ENCODE measurements around the gene ZNF516.
A peak's percentile ranks its signal among the peaks of the same experiment; 100 is the strongest.

ZNF516 gene

DNA sequence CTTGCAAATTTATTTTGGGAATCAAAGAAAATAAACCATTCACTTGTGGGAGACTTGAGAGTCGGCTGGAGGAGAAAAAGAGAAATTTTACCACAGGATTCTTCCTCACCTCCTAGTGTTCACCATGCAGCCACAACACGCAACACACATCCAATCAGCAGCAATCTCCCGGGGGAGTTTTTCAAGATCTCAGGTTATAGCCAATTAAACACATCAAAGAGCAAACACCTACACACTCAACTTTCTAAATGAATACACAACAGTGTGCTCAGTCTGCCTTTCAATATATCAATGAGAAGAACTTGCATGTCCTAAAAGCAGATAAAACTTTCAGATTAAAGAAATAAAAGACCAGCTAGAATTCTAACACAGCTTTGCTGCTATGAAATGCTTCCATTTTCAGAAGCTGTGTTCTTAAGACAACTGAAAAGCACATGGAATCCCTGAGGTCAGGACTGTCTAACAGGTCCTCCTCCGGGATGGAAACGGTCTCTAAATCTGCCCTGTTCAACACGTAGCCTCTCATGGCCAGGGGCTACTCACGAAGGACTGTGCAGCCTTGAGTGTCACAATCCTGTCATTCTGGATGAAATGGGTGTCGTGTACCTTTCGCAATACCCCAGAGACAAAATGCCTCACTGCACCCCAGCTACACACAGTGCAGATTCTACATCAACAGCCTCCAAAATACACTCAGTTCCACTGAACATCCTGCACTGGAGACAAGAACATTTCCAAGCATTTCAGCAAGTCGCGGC, 84.2 kb downstream of the ZNF516 start:
- TF ChIP-seq, protein P1, sequence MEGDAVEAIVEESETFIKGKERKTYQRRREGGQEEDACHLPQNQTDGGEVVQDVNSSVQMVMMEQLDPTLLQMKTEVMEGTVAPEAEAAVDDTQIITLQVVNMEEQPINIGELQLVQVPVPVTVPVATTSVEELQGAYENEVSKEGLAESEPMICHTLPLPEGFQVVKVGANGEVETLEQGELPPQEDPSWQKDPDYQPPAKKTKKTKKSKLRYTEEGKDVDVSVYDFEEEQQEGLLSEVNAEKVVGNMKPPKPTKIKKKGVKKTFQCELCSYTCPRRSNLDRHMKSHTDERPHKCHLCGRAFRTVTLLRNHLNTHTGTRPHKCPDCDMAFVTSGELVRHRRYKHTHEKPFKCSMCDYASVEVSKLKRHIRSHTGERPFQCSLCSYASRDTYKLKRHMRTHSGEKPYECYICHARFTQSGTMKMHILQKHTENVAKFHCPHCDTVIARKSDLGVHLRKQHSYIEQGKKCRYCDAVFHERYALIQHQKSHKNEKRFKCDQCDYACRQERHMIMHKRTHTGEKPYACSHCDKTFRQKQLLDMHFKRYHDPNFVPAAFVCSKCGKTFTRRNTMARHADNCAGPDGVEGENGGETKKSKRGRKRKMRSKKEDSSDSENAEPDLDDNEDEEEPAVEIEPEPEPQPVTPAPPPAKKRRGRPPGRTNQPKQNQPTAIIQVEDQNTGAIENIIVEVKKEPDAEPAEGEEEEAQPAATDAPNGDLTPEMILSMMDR (IDR thresholded peaks at IDR 0.05; ENCODE audit: control insufficient read depth, insufficient read depth, low read depth, low read length, missing control alignments) = no peak
- no peak for DNase-seq (ENCODE audit: low read depth)
- H3K4me3 ChIP-seq (ENCODE audit: control insufficient read depth, low read depth, low read length) = no peak overlapping the region

DNA sequence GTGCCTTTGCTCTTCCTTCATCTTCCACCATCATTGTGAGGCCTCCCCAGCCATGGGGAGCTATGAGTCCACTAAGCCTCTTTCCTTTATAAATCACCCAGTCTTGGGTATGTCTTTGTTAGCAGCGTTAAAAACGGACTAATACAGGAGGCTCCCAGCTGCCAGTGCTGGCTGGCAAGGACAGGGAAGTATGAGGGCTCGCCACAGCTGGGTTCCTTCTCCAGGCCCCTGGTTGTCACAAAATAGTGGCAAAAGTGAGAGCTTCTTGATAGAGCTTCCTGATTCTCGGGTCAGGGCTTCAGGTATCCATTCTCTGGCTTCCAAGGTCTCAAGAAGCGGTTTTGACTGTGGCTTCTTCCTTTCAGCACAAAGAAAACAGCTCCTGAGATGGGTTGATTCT, 85.0 kb downstream of the ZNF516 start:
- TF ChIP-seq, protein P1 (IDR thresholded peaks at IDR 0.05; ENCODE audit: control insufficient read depth, insufficient read depth, low read depth, low read length, missing control alignments) = no peak
- no peak overlapping the region for H3K4me3 ChIP-seq (ENCODE audit: control insufficient read depth, low read depth, low read length)
- DNase-seq (ENCODE audit: low read depth) = no peak

DNA sequence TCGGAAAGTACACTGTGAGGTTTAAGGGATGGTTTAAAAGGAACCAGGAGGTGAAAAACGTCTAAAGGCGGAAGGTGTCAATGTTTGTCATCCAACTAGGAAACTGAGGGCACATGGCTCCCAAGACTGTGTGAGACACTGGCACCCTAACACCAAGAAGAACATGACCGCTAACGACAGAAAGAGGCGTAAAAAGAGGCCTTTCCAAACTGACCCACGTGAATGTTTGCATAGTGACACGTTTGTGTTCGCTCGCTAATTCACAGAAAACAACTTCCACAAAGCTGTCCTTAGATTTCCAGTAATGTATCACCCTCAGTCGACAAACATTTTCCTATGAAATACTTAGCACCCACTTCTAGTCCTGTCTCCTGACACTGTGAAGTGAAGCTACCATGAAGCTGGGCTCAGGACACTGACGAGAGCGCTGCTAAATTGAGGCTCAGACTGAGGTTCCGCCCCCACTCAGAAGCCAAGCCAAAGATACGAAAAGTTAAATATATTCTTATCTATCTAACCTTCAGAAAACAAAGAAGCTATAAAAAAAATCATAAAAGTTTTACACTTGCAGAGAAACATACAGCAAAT, 86.5 kb downstream of the ZNF516 start:
- DNase-seq (ENCODE audit: low read depth) = no peak
- TF ChIP-seq, protein P1 (IDR thresholded peaks at IDR 0.05; ENCODE audit: control insufficient read depth, insufficient read depth, low read depth, low read length, missing control alignments) = no peak
- no peak overlapping the region for H3K4me3 ChIP-seq (ENCODE audit: control insufficient read depth, low read depth, low read length)

DNA sequence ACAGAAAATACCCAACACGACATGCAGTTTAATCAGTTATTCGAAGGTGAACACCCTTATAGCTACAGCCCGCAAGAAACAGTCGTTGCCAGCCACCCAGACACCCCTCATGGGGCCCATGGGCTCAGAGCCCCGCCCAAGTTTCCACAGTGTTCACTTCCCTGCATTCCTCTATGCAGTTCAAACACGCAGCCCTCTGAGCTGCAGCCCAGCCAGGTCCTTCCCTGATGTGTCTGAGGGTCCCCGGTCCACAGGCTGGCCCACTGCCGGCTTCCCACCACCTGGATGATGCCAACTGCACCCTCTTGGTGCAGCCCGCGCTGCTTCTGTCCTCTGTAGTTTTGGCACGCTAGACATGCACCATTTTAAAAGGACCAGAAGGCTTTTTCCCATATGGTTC, 87.4 kb downstream of the ZNF516 start:
- TF ChIP-seq, protein P1 (IDR thresholded peaks at IDR 0.05; ENCODE audit: control insufficient read depth, insufficient read depth, low read depth, low read length, missing control alignments) = no peak
- no peak for DNase-seq (ENCODE audit: low read depth)
- H3K4me3 ChIP-seq (ENCODE audit: control insufficient read depth, low read depth, low read length) = no peak overlapping the region

DNA sequence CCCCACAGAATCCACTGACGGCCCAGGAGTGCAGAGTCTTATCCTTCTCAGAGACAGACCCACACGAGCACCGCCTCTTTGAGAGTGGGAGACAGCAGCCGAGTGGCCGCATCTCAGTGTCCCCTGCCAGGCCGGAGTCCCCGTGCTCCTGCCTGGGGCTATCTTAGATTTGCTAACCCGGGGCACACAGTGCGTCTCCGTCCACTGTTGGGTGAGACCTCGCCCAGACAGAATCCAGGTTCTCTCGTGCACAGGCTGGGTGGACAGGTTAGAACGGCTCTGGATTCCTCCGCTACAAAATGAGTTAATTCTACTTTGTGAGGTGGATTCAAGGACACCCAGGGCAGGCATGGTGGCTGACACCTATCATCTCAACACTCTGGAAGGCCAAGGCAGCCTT, 88.3 kb downstream of the ZNF516 start:
- DNase-seq (ENCODE audit: low read depth) = no peak
- TF ChIP-seq, protein P1 (IDR thresholded peaks at IDR 0.05; ENCODE audit: control insufficient read depth, insufficient read depth, low read depth, low read length, missing control alignments) = no peak
- no peak overlapping the region for H3K4me3 ChIP-seq (ENCODE audit: control insufficient read depth, low read depth, low read length)

DNA sequence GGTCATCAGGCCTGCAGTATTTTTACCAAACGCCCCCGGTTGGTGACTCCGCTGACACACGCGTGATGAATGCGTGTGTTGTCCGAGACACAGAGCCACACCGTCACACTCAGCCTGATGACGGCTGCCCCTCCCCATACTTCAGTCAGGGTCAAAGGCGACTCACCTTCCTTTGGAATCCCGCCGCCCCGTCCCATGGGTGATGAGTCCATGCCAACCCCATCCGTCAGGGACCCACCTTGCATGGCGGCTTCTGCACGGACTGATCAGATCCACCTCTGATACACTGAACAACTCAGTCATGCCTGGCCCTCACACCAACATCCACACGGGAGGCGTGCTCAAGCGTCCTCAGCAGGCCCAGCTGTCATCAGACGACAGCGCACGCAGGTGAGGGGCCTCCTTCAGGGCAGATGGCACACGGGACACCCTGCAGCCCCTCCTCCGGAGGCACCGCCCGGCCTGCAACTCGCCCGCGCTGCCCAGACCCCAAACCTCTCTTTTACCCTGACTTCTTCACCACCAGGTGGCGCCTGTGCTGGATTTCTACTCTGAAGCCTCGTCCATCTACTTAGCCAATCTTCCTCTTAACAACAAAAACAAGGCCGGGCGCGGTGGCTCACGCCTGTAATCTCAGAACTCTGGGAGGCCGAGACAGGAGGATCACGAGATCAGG, 89.2 kb downstream of the ZNF516 start:
- DNase-seq (ENCODE audit: low read depth) = no peak
- no peak overlapping the region for H3K4me3 ChIP-seq (ENCODE audit: control insufficient read depth, low read depth, low read length)

More for the DNA sequence above, 89.2 kb downstream of the ZNF516 start:
- TF ChIP-seq, protein P1 (IDR thresholded peaks at IDR 0.05; ENCODE audit: control insufficient read depth, insufficient read depth, low read depth, low read length, missing control alignments) = peak; percentile 65
